A549 (cell line): ENCODE results near the gene TBC1D19. TPM values are rescaled to one million over a fixed set of nuclear protein-coding genes. Genes with fewer than 3 reads are reported as not detected.
"Not testable (repeated sequence)": the region's sequence is repeated elsewhere in the genome, so short reads cannot be mapped to it uniquely, and the experiment has no call there.

Experiments
- ATAC-seq, 2 experiments: fragments of 200-7000 bp in 1 of 2; fragments of >200 bp in 1 of 2; cut with Nextera tagmentation in 1 of 2; cut with Tn5 transposase in 1 of 2; 3 replicates each; pipeline versions ENCODE4 v1.8.0 to v1.9.1; 2018 to 2020; ENCODE audit warnings: mild to moderate bottlenecking in 1 of 2, moderate library complexity in 1 of 2
- CTCF ChIA-PET: fragments of 300-600 bp; sonication (Branson Sonifier 250); formaldehyde crosslinking; extraction: SDS; loops from one replicate; lab custom pipeline; 2021; ENCODE audit warnings: antibody characterized with exemption, inconsistent platforms; lab: Yijun Ruan, JAX
- POLR2A ChIA-PET: fragments of 350-600 bp; formaldehyde crosslinking; extraction: SDS; loops from one replicate; lab custom pipeline; 2021; ENCODE audit warnings: antibody characterized with exemption, inconsistent platforms; lab: Yijun Ruan, JAX
- DNase-seq, 2 experiments: peaks; one replicate each; pipeline versions ENCODE4 v3.0.0 to v3.0.0-alpha.2; 2011 to 2016; ENCODE audit warnings: low read depth in 1 of 2, low spot score in 1 of 2
- FAIRE-seq: peaks from 2 replicates; lab custom pipeline; 2011; peaks lifted over from hg19 to GRCh38; lab: Jason Lieb, UNC
- H3K27ac ChIP-seq, 2 experiments: fragments of >200 bp; sonication (Bioruptor Twin); formaldehyde crosslinking; 3 replicates each; pipeline ENCODE4 v1.5.1; 2016 to 2017
- H3K4me1 ChIP-seq: fragments of >200 bp; sonication (Bioruptor Twin); formaldehyde crosslinking; 3 replicates; pipeline ENCODE4 v1.6.1; 2016
- H3K4me2 ChIP-seq: fragments of >200 bp; sonication (Bioruptor Twin); formaldehyde crosslinking; 3 replicates; pipeline ENCODE4 v1.6.1; 2016
- H3K4me3 ChIP-seq: fragments of >200 bp; sonication (Bioruptor Twin); formaldehyde crosslinking; 3 replicates; pipeline ENCODE4 v1.5.1; 2016
- H3K9me3 ChIP-seq: fragments of >200 bp; sonication (Bioruptor Twin); formaldehyde crosslinking; 3 replicates; pipeline ENCODE4 v1.6.1; 2016
- CBX2 ChIP-seq: fragments of 200-600 bp; sonication (generic); IDR thresholded peaks from 2 replicates; pipeline ENCODE4 v1.6.1; 2016; ENCODE audit warnings: low read depth, mild to moderate bottlenecking, borderline replicate concordance
- CEBPB ChIP-seq, 2 experiments: fragments of >200 bp in 1 of 2; sonication (Bioruptor Twin) in 1 of 2; formaldehyde crosslinking in 1 of 2; IDR thresholded peaks; 2 replicates each; pipeline ENCODE4 v1.6.1; 2012 to 2016
- CHD4 ChIP-seq: fragments of 200-600 bp; sonication (generic); IDR thresholded peaks from 2 replicates; pipeline ENCODE4 v1.6.1; 2016; ENCODE audit warnings: antibody characterized with exemption, mild to moderate bottlenecking, borderline replicate concordance
- EP300 ChIP-seq, 2 experiments: fragments of >200 bp; sonication (Bioruptor Twin); formaldehyde crosslinking; IDR thresholded peaks; 2 replicates in 1 of 2; 3 replicates in 1 of 2; pipeline ENCODE4 v1.6.1; 2016 to 2017
- ESRRA ChIP-seq: fragments of 150-350 bp; IDR thresholded peaks from 2 replicates; pipeline ENCODE4 v1.6.1; 2014; ENCODE audit warnings: mild to moderate bottlenecking, low read length, borderline replicate concordance
- FOSB ChIP-seq: fragments of 250-450 bp; sonication (Bioruptor Pico); IDR thresholded peaks from 2 replicates; pipeline ENCODE4 v1.5.0; 2020; ENCODE audit warnings: mild to moderate bottlenecking, moderate library complexity
- FOXS1 ChIP-seq: fragments of 250-450 bp; sonication (Bioruptor Pico); IDR thresholded peaks from 2 replicates; pipeline ENCODE4 v1.5.0; 2020; ENCODE audit warnings: mild to moderate bottlenecking, moderate library complexity
- GATA3 ChIP-seq: IDR thresholded peaks from 2 replicates; pipeline ENCODE4 v1.6.1; 2012; ENCODE audit warnings: borderline replicate concordance
- HDAC2 ChIP-seq: fragments of 200-600 bp; sonication (generic); IDR thresholded peaks from 2 replicates; pipeline ENCODE4 v1.6.1; 2016
- HEYL ChIP-seq: fragments of 250-450 bp; sonication (Bioruptor Pico); IDR thresholded peaks from 2 replicates; pipeline ENCODE4 v1.8.0; 2021; ENCODE audit warnings: mild to moderate bottlenecking, moderate library complexity
- HOXA7 ChIP-seq: fragments of 250-450 bp; sonication (Bioruptor Pico); IDR thresholded peaks from 2 replicates; pipeline ENCODE4 v1.5.0; 2020; ENCODE audit warnings: mild to moderate bottlenecking, moderate library complexity
- MAFK ChIP-seq: fragments of 450-650 bp; IDR thresholded peaks from 2 replicates; pipeline ENCODE4 v1.6.1; 2014; ENCODE audit not compliant: partially characterized antibody
- NR3C1 ChIP-seq: fragments of >200 bp; sonication (Bioruptor Twin); formaldehyde crosslinking; IDR thresholded peaks from 3 replicates; pipeline ENCODE4 v1.6.1; 2017
- POLR2A ChIP-seq: IDR thresholded peaks from 2 replicates; pipeline ENCODE4 v1.6.1; 2012; ENCODE audit warnings: mild to moderate bottlenecking, low read length
- RNF2 ChIP-seq: fragments of 200-600 bp; sonication (generic); IDR thresholded peaks from 2 replicates; pipeline ENCODE4 v1.6.1; 2016; ENCODE audit warnings: low read depth, mild to moderate bottlenecking, antibody characterized with exemption, moderate library complexity, borderline replicate concordance
- SMC3 ChIP-seq: fragments of >200 bp; sonication (Bioruptor Twin); formaldehyde crosslinking; IDR thresholded peaks from 3 replicates; pipeline ENCODE4 v1.6.1; 2018; ENCODE audit warnings: inconsistent platforms
- TFCP2L1 ChIP-seq: fragments of 250-450 bp; sonication (Bioruptor Pico); IDR thresholded peaks from 2 replicates; pipeline ENCODE4 v1.5.0; 2021; ENCODE audit warnings: mild to moderate bottlenecking
- ZNF302 ChIP-seq: fragments of 250-450 bp; sonication (Bioruptor Pico); IDR thresholded peaks from 2 replicates; pipeline ENCODE4 v1.9.0; 2021; ENCODE audit warnings: inconsistent platforms, mild to moderate bottlenecking, moderate library complexity
- ZSCAN20 ChIP-seq: fragments of 250-450 bp; sonication (Bioruptor Pico); IDR thresholded peaks from 2 replicates; pipeline ENCODE4 v1.8.0; 2022; ENCODE audit warnings: mild to moderate bottlenecking, moderate library complexity
- WGBS: methylation state at CpG from one replicate; pipeline ENCODE4 v1.1.6; 2017; ENCODE audit errors: missing lambda C conversion rate; 5-methylcytosine and 5-hydroxymethylcytosine counted together
- polyA plus RNA-seq, 4 experiments: library from polyadenylated mRNA; depleted of rRNA in 3 of 4; stranded (reverse); fragments of >200 nt; fragmentation: RNase III in 1 of 4; extraction: RNeasy Plus Mini Kit Qiagen cat#74134 plus additional on column Dnase treatment in 1 of 4; gene quantifications; 2 replicates in 3 of 4; 3 replicates in 1 of 4; pipeline ENCODE4 v1.2.3, GENCODE V29; 2011 to 2017
- TF ChIP-seq, protein P1 (sequence below): fragments of >200 bp; sonication (Bioruptor Twin); formaldehyde crosslinking; IDR thresholded peaks from 3 replicates; pipeline ENCODE4 v1.6.1; 2016
- TF ChIP-seq, protein P2 (sequence below): IDR thresholded peaks from 2 replicates; pipeline ENCODE4 v1.6.1; 2012
- TF ChIP-seq, protein P3 (sequence below): fragments of >200 bp; sonication (Bioruptor Twin); formaldehyde crosslinking; IDR thresholded peaks from 2 replicates; pipeline ENCODE4 v1.6.1; 2016
- TF ChIP-seq, protein P4 (sequence below): fragments of >200 bp; sonication (Bioruptor Twin); formaldehyde crosslinking; IDR thresholded peaks from 3 replicates; pipeline ENCODE4 v1.5.1; 2016

The TBC1D19 gene
- polyA plus RNA-seq, 2 of the 4 experiments (the other 2 are of a cell fraction): 4.1 to 11.7 TPM

DNA sequence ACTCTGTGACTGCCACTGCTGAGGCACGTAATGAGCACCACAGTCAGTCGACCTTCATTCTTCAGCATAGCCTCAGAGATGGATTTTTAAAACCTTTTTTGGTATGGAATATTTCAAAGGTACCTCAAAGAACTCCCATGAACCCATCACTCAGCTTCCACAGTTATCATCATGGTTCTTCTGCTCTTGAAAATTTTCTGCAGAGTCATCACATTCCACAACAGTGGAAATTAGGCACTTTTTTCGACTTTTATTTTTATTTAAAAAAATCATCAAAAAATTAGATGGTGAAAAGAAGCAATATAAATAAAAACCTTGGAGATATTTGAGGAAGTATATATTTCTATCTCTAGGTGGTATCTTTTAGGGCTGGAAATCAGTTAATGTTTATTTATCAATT lies 37.5 kb downstream of the TBC1D19 start:
- H3K9me3 ChIP-seq: no peaks in the 10 kb centered on the region
- no peak overlapping the region for H3K4me2 ChIP-seq
- FAIRE-seq: no peak
- H3K27ac ChIP-seq: no peak overlapping the region
- no peak for TF ChIP-seq NR3C1
- no peak for TF ChIP-seq CBX2
- TF ChIP-seq TFCP2L1 (CRISPR knock-in tag): no peak
- peak; percentile 84 for TF ChIP-seq MAFK
- no peak for TF ChIP-seq GATA3
- POLR2A ChIA-PET: no interaction called here
- H3K4me3 ChIP-seq: no peak overlapping the region
- H3K4me1 ChIP-seq: no peaks in the 10 kb centered on the region
- WGBS: 94% methylated on average over 3 of the region's 3 CpGs
- ATAC-seq: no peak
- DNase-seq: no peak
- CTCF ChIA-PET: no interaction called here

DNA sequence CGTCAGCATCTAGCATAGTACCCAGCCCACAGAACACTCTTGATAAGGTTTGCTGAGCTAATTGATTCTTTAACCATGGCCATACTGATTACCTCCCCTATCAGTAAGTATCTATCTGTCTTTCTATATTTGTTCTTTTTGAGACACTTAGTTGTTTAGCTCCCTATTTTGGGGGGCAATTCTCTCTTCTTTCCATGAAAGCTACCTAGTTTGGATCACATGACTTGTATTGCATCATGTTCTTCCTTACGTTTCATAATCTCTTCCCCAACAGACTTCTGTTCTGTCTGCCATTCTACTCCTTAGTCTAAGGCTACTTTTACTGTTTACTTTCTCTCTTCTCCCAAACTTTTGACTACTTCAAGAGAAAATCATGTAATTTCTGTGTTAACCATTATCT lies 39.0 kb downstream of the TBC1D19 start:
- POLR2A ChIA-PET: no interaction called here

DNA sequence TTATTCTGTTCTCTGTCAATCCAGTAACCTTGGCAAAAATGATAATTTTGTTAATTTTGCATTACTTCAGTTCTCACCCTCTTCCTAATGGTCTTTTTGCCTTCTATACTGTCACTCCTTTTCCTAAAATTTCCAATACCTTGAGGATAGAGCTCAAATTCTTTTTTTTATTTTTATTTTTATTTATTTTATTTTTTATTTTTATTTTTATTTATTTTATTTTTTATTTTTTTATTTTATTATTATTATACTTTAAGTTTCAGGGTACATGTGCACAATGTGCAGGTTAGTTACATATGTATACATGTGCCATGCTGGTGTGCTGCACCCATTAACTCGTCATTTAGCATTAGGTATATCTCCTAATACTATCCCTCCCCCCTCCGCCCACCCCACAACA lies 42.8 kb downstream of the TBC1D19 start:
- H3K9me3 ChIP-seq, H3K27ac ChIP-seq, H3K4me3 ChIP-seq, FAIRE-seq, DNase-seq, POLR2A ChIA-PET, CTCF ChIA-PET, H3K4me2 ChIP-seq, ATAC-seq, H3K4me1 ChIP-seq: not testable (repeated sequence)
- WGBS: 67% methylated on average over 1 of the region's 2 CpGs

More for the DNA sequence above, 39.0 kb downstream of the TBC1D19 start:
- Histone ChIP-seq H3K4me1 (no peaks in the 10 kb centered on the region), H3K9me3 (no peaks in the 10 kb centered on the region), H3K4me2 (peak overlapping the region; percentile 23; the same call in 2 of the 3 replicates), H3K4me3 (no peak overlapping the region), H3K27ac (no peak overlapping the region)
- TF ChIP-seq FOXS1 (CRISPR knock-in tag) (no peak), CEBPB (IDR thresholded peaks at IDR 0.05) (peak in 1 of 2 experiments; percentile 31; a peak in 1 of 4 replicates)
- FAIRE-seq (no peak), ATAC-seq (no peak), DNase-seq (no peak)
- CTCF ChIA-PET: no interaction called here
- WGBS: 71% methylated on average over 2 of the region's 2 CpGs

DNA sequence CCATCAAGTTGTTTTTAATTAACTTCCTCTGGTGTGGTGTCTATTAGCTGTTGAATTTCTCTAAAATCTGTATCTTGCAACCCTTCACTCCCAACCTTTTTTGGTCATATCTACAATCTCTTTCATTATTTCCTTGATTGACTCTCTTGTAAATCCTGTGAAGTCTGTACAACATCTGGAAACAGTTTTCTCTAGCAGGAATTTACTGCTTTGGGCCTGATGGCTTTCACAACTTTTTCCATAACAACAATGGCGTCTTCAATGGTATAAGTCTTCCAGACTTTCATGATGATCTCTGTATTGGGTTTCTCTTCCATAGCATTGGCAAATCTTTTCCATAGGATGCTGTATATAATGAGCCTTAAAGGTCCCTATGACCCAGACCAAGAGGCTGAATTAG lies 49.0 kb downstream of the TBC1D19 start:
- CTCF ChIA-PET: no interaction called here
- no peak for TF ChIP-seq ZNF302 (CRISPR knock-in tag)
- TF ChIP-seq CEBPB (IDR thresholded peaks at IDR 0.05): no peak
- TF ChIP-seq HEYL (CRISPR knock-in tag): no peak
- no peak for TF ChIP-seq EP300 (IDR thresholded peaks at IDR 0.05)
- TF ChIP-seq GATA3: no peak
- FAIRE-seq (no peak), DNase-seq (no peak), ATAC-seq (no peak)
- H3K4me1 ChIP-seq: no peaks in the 10 kb centered on the region
- no peak overlapping the region for H3K27ac ChIP-seq
- no peak overlapping the region for H3K4me3 ChIP-seq
- WGBS: 75% methylated on average over 1 of the region's 1 CpG
- H3K9me3 ChIP-seq: no peaks in the 10 kb centered on the region
- H3K4me2 ChIP-seq: no peak overlapping the region
- POLR2A ChIA-PET: no interaction called here

DNA sequence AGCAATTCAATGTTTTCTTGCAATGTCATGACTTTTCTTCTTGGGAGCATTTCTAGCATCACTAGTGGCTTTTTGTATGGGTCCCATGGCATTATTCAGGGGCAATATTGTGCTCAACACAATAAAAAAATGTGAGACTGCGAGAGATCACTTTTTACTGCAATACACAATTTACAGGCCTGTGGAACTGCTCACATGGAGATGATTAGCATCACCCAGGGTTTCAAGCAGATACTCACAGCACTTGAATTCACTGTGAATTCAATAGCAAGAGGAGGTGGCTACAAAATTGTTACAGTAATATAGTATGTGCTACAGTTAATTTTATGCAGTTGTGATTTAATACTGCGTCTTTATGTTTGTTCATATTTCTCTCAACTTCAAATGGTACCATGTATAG lies 50.4 kb downstream of the TBC1D19 start:
- TF ChIP-seq FOSB (CRISPR knock-in tag) (no peak), RNF2 (no peak), POLR2A (no peak), NR3C1 (no peak), ESRRA (no peak), CHD4 (no peak), ZSCAN20 (CRISPR knock-in tag) (no peak), CEBPB (IDR thresholded peaks at IDR 0.05) (no peak), SMC3 (no peak), HOXA7 (CRISPR knock-in tag) (no peak), HDAC2 (no peak)
- TF ChIP-seq, protein P1, sequence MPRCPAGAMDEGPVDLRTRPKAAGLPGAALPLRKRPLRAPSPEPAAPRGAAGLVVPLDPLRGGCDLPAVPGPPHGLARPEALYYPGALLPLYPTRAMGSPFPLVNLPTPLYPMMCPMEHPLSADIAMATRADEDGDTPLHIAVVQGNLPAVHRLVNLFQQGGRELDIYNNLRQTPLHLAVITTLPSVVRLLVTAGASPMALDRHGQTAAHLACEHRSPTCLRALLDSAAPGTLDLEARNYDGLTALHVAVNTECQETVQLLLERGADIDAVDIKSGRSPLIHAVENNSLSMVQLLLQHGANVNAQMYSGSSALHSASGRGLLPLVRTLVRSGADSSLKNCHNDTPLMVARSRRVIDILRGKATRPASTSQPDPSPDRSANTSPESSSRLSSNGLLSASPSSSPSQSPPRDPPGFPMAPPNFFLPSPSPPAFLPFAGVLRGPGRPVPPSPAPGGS: no peak
- TF ChIP-seq, protein P2, sequence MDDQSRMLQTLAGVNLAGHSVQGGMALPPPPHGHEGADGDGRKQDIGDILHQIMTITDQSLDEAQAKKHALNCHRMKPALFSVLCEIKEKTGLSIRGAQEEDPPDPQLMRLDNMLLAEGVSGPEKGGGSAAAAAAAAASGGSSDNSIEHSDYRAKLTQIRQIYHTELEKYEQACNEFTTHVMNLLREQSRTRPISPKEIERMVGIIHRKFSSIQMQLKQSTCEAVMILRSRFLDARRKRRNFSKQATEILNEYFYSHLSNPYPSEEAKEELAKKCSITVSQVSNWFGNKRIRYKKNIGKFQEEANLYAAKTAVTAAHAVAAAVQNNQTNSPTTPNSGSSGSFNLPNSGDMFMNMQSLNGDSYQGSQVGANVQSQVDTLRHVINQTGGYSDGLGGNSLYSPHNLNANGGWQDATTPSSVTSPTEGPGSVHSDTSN: no peak
- TF ChIP-seq, protein P3, sequence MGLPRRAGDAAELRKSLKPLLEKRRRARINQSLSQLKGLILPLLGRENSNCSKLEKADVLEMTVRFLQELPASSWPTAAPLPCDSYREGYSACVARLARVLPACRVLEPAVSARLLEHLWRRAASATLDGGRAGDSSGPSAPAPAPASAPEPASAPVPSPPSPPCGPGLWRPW: no peak
- TF ChIP-seq, protein P4, sequence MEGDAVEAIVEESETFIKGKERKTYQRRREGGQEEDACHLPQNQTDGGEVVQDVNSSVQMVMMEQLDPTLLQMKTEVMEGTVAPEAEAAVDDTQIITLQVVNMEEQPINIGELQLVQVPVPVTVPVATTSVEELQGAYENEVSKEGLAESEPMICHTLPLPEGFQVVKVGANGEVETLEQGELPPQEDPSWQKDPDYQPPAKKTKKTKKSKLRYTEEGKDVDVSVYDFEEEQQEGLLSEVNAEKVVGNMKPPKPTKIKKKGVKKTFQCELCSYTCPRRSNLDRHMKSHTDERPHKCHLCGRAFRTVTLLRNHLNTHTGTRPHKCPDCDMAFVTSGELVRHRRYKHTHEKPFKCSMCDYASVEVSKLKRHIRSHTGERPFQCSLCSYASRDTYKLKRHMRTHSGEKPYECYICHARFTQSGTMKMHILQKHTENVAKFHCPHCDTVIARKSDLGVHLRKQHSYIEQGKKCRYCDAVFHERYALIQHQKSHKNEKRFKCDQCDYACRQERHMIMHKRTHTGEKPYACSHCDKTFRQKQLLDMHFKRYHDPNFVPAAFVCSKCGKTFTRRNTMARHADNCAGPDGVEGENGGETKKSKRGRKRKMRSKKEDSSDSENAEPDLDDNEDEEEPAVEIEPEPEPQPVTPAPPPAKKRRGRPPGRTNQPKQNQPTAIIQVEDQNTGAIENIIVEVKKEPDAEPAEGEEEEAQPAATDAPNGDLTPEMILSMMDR: no peak
- ATAC-seq (no peak), FAIRE-seq (no peak), DNase-seq (no peak)
- ChIA-PET CTCF (no interaction called here), POLR2A (no interaction called here)
- no peaks in the 10 kb centered on the region for H3K4me1 ChIP-seq
- H3K9me3 ChIP-seq: no peaks in the 10 kb centered on the region
- H3K4me2 ChIP-seq: no peak overlapping the region
- WGBS: 88% methylated on average over 2 of the region's 2 CpGs
- H3K4me3 ChIP-seq: no peak overlapping the region
- H3K27ac ChIP-seq: no peak overlapping the region
